Upper lobe of left lung (tissue), 4 donors: Measurements from ENCODE around the gene ZNF616.

Source experiments
- CTCF ChIP-seq, 6 experiments: fragments of 450-650 bp in 4 of 6; fragments of 200-600 bp in 2 of 6; sonication (generic) in 2 of 6; IDR thresholded peaks; one replicate each; pipeline ENCODE4 v1.5.1; 2016 to 2019; ENCODE audit warnings: antibody characterized with exemption in 6 of 6
- POLR2AphosphoS5 ChIP-seq, 2 donors: sonication (generic); formaldehyde crosslinking; IDR thresholded peaks; one replicate each; pipeline ENCODE4 v1.5.1; 2017; ENCODE audit warnings: antibody characterized with exemption in 2 of 2

- no peak for TF ChIP-seq CTCF (IDR thresholded peaks at IDR 0.05)
- no peak for TF ChIP-seq POLR2AphosphoS5 (IDR thresholded peaks at IDR 0.05)
Observed at GRCh38 chr19:52176574-52176973, 36.8 kb upstream of the ZNF616 start.
